Measurements from ENCODE around the gene CCDC38. TPM values are rescaled to one million over a fixed set of nuclear protein-coding genes. Genes with fewer than 3 reads are reported as not detected.

CCDC38 gene
- total RNA-seq, 1 donor from 2014 or later, result not detected

DNA sequence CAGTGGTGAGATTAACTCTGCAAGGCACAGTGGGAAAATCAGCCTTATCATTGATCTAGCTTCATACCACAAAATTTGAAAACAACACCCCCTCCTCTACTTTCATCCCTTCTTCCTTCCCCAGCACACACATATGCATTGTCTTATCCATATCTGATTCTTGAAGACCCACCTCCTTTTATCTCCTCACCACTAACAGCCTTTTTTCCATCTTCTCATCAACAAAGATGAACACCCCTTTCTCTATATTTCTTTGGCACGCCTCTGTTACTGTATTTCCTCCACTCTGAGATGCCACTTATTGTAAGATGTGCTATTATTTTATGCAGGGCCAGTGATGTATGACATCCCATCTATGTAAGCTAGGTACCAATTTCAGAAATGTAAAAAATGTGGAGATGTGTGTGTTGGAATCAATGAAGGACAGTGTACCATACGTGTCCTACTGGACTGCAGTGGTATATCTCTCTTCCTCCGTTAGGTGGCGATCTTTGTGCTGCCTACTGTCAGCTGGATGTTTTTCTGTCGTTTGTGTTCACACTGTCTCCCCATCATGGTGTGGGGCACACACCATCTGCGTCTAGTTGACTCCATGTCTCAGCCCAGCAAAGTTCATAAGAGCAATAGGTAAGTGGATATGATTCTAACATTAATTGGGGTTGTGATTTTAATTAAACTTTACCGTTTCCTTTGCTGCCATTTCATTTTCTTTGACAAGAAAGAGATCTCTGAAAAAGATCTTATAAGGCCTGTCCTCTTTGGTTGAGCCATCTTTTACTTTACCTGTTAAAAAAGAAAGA, 24.0 kb downstream of the CCDC38 start:
- Mint-ChIP-seq H3K4me3 (ENCODE audit: unreplicated experiment) (no peak overlapping the region), H3K27ac (ENCODE audit: unreplicated experiment) (no peak overlapping the region), H3K27me3 (ENCODE audit: unreplicated experiment) (no peaks in the 10 kb centered on the region), H3K4me1 (ENCODE audit: low read depth, unreplicated experiment) (peaks cover 2% of the 10 kb centered on the region), H3K9me3 (ENCODE audit: unreplicated experiment) (no peaks in the 10 kb centered on the region), H3K36me3 (ENCODE audit: unreplicated experiment) (no peaks in the 10 kb centered on the region)
- DNase-seq, result peak; percentile 33
- peak; percentile 80 for TF ChIP-seq CTCF (IDR thresholded peaks at IDR 0.05; ENCODE audit: partially characterized antibody, unreplicated experiment)

DNA sequence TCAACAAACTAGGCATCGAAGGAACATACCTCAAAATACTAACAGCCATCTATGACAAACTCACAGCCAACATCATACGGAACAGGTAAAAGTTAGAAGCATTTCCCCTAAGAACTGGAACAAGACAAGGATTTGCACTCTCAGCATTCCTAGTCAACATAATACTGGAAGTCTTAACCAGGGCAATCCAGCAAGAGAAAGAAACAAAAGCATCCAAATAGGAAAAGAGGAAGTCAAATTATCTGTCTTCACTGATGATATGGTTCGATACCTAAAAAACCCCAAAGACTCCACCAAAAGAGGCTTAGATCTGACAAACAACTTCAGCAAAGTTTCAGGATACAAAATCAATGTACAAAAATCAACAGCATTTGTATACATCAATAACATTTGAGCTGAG, 32.5 kb downstream of the CCDC38 start:
- DNase-seq, result no peak
- Mint-ChIP-seq H3K36me3 (ENCODE audit: unreplicated experiment) (no peaks in the 10 kb centered on the region), H3K4me1 (ENCODE audit: low read depth, unreplicated experiment) (no peaks in the 10 kb centered on the region), H3K4me3 (ENCODE audit: unreplicated experiment) (no peak overlapping the region), H3K9me3 (ENCODE audit: unreplicated experiment) (peaks cover 3% of the 10 kb centered on the region), H3K27ac (ENCODE audit: unreplicated experiment) (no peak overlapping the region), H3K27me3 (ENCODE audit: unreplicated experiment) (no peaks in the 10 kb centered on the region)
- no peak for TF ChIP-seq CTCF (IDR thresholded peaks at IDR 0.05; ENCODE audit: partially characterized antibody, unreplicated experiment)

- no peaks in the 10 kb centered on the region for H3K36me3 Mint-ChIP-seq (ENCODE audit: unreplicated experiment)
- H3K4me3 Mint-ChIP-seq (ENCODE audit: unreplicated experiment), result no peak overlapping the region
- no peaks in the 10 kb centered on the region for H3K4me1 Mint-ChIP-seq (ENCODE audit: low read depth, unreplicated experiment)
- no peak for DNase-seq
- TF ChIP-seq CTCF (IDR thresholded peaks at IDR 0.05; ENCODE audit: partially characterized antibody, unreplicated experiment), result no peak
- H3K27me3 Mint-ChIP-seq (ENCODE audit: unreplicated experiment), result no peaks in the 10 kb centered on the region
- no peak overlapping the region for H3K27ac Mint-ChIP-seq (ENCODE audit: unreplicated experiment)
- H3K9me3 Mint-ChIP-seq (ENCODE audit: unreplicated experiment), result peaks cover 3% of the 10 kb centered on the region
Measured at GRCh38 chr12:95908573-95908972, 33.8 kb downstream of the CCDC38 start.

- no peaks in the 10 kb centered on the region for H3K36me3 Mint-ChIP-seq (ENCODE audit: unreplicated experiment)
- TF ChIP-seq CTCF (IDR thresholded peaks at IDR 0.05; ENCODE audit: partially characterized antibody, unreplicated experiment), result no peak
- no peaks in the 10 kb centered on the region for H3K9me3 Mint-ChIP-seq (ENCODE audit: unreplicated experiment)
- H3K4me1 Mint-ChIP-seq (ENCODE audit: low read depth, unreplicated experiment), result no peaks in the 10 kb centered on the region
- DNase-seq, result no peak
- H3K27ac Mint-ChIP-seq (ENCODE audit: unreplicated experiment), result no peak overlapping the region
- no peaks in the 10 kb centered on the region for H3K27me3 Mint-ChIP-seq (ENCODE audit: unreplicated experiment)
- H3K4me3 Mint-ChIP-seq (ENCODE audit: unreplicated experiment), result no peak overlapping the region
Measured at GRCh38 chr12:95898081-95898480, 44.3 kb downstream of the CCDC38 start.

DNA sequence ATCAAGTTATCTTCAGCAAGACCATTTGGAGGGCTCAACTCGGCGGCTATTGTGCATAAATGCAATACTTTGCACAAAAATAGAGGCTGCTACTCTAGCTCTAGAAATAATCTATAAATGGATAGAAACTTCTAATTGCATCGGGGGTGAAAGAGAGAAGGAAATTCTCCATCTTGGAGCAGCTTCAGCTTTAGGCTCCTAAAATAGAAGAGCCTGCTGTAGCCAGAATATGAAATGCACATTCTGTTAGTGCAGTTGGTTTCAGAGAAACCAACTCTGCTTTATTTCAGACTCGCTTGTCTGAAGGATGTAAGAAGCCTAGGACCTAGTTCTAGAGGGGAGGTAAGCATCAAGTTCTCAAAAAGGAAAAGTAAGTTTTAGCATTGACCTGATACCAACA, 45.6 kb downstream of the CCDC38 start:
- no peak for DNase-seq
- no peak overlapping the region for H3K27ac Mint-ChIP-seq (ENCODE audit: unreplicated experiment)
- no peaks in the 10 kb centered on the region for H3K4me1 Mint-ChIP-seq (ENCODE audit: low read depth, unreplicated experiment)
- H3K27me3 Mint-ChIP-seq (ENCODE audit: unreplicated experiment), result no peaks in the 10 kb centered on the region
- no peaks in the 10 kb centered on the region for H3K9me3 Mint-ChIP-seq (ENCODE audit: unreplicated experiment)
- no peak for TF ChIP-seq CTCF (IDR thresholded peaks at IDR 0.05; ENCODE audit: partially characterized antibody, unreplicated experiment)
- H3K36me3 Mint-ChIP-seq (ENCODE audit: unreplicated experiment), result no peaks in the 10 kb centered on the region
- H3K4me3 Mint-ChIP-seq (ENCODE audit: unreplicated experiment), result no peak overlapping the region

All from glutamatergic neuron (in vitro differentiated cells).